Kidney (tissue), 14 donors: Measurements from ENCODE around the gene KRTAP4-12. TPM values are rescaled to one million over a fixed set of nuclear protein-coding genes. Genes with fewer than 3 reads are reported as not detected.

Experiments used
- DNase-seq, 5 donors: peaks; one replicate each; pipeline ENCODE4 v3.0.0-alpha.2; 2013 to 2020
- FAIRE-seq: peaks from 2 replicates; lab custom pipeline; 2012; peaks lifted over from hg19 to GRCh38; lab: Jason Lieb, UNC
- H3K27ac ChIP-seq, 2 donors: one replicate each; pipeline ENCODE4 v1.7.0; 2013; ENCODE audit warnings: low read depth in 2 of 2, low read length in 2 of 2, inconsistent platforms in 1 of 2
- H3K27me3 ChIP-seq: one replicate; pipeline ENCODE4 v1.7.1; 2013; ENCODE audit warnings: low read length, inconsistent platforms; ENCODE audit not compliant: control insufficient read depth, insufficient read depth
- H3K36me3 ChIP-seq, 3 donors: one replicate each; pipeline versions ENCODE4 v1.7.0 to v1.7.1; 2013; ENCODE audit warnings: low read length in 3 of 3, control low read depth in 1 of 3, inconsistent platforms in 1 of 3; ENCODE audit not compliant: insufficient read depth in 3 of 3, control insufficient read depth in 2 of 3
- H3K4me1 ChIP-seq, 3 donors: one replicate each; pipeline versions ENCODE4 v1.7.0 to v1.7.1; 2013; ENCODE audit warnings: low read length in 3 of 3, inconsistent platforms in 1 of 3, low read depth in 1 of 3; ENCODE audit not compliant: control insufficient read depth in 2 of 3, insufficient read depth in 2 of 3
- H3K4me3 ChIP-seq, 3 donors: one replicate each; pipeline versions ENCODE4 v1.7.0 to v1.8.1; 2013; ENCODE audit warnings: low read length in 3 of 3, control low read depth in 1 of 3, inconsistent platforms in 1 of 3
- H3K9ac ChIP-seq, 3 donors: one replicate each; pipeline versions ENCODE4 v1.7.0 to v1.7.1; 2013; ENCODE audit warnings: low read length in 3 of 3, control low read depth in 1 of 3, inconsistent platforms in 1 of 3
- H3K9me3 ChIP-seq, 3 donors: one replicate each; pipeline versions ENCODE4 v1.7.0 to v1.7.1; 2013; ENCODE audit warnings: low read length in 3 of 3, control low read depth in 1 of 3, inconsistent platforms in 1 of 3; ENCODE audit not compliant: control insufficient read depth in 2 of 3, insufficient read depth in 1 of 3
- CTCF ChIP-seq: IDR thresholded peaks from 3 replicates; pipeline ENCODE4 v1.5.1; 2012; ENCODE audit warnings: mild to moderate bottlenecking, moderate library complexity, borderline replicate concordance; ENCODE audit not compliant: insufficient read depth; ENCODE audit errors: extremely low read depth
- intact Hi-C: fragments of 100-400 bp; cut with DNase I; formaldehyde crosslinking; loops from one replicate; pipeline ENCODE4 v1.11.1; 2022
- polyA plus RNA-seq: library from polyadenylated mRNA; stranded (reverse); fragments of 350-450 nt; fragmentation: Illumina TruSeq; extraction: RNeasy Lipid Tissue Mini Kit (QIAGEN cat#74804); gene quantifications from one replicate; pipeline ENCODE4 v1.2.3, GENCODE V29; 2014; ENCODE audit warnings: low read depth, low replicate concordance; ENCODE audit not compliant: insufficient read depth
- total RNA-seq: library from RNA; stranded (reverse); fragmentation: NEBNext Ultra II Directional; extraction: Animal tissue kit (Norgen Biotek cat#: 25700); gene quantifications from one replicate; pipeline ENCODE4 v1.2.1, GENCODE V29; 2021
- donor health status: control.
- donor health status: control.
- donor health status: control.
- donor health status: control.
- donor health status: control.
- donor health status: DM: yes; HTN: yes; CAD: no.
- donor health status: Normal renal cell carcinoma (clear cell type).

Gene KRTAP4-12
- total and polyA plus RNA-seq, 2 donors from 2014 or later, result not detected

- no peak overlapping the region for H3K9ac ChIP-seq
- no peaks in the 10 kb centered on the region for H3K9me3 ChIP-seq
- no peak for TF ChIP-seq CTCF
- no peaks in the 10 kb centered on the region for H3K36me3 ChIP-seq
- no peak for DNase-seq
- intact Hi-C loops, result no loop called here
- no peak for FAIRE-seq
- H3K27me3 ChIP-seq, result no peaks in the 10 kb centered on the region
- no peak overlapping the region for H3K4me3 ChIP-seq
- no peaks in the 10 kb centered on the region for H3K4me1 ChIP-seq
- H3K27ac ChIP-seq, result no peak overlapping the region
Observed at GRCh38 chr17:41082626-41083025, 41.4 kb downstream of the KRTAP4-12 start.

- Histone ChIP-seq H3K4me1 (no peaks in the 10 kb centered on the region), H3K9ac (no peak overlapping the region), H3K9me3 (no peaks in the 10 kb centered on the region), H3K4me3 (no peak overlapping the region), H3K36me3 (no peaks in the 10 kb centered on the region), H3K27me3 (no peaks in the 10 kb centered on the region), H3K27ac (no peak overlapping the region)
- TF ChIP-seq CTCF, result no peak
- intact Hi-C loops, result no loop called here
- DNase-seq (no peak), FAIRE-seq (no peak)
Observed at GRCh38 chr17:41076788-41077187, 47.2 kb downstream of the KRTAP4-12 start.

DNA sequence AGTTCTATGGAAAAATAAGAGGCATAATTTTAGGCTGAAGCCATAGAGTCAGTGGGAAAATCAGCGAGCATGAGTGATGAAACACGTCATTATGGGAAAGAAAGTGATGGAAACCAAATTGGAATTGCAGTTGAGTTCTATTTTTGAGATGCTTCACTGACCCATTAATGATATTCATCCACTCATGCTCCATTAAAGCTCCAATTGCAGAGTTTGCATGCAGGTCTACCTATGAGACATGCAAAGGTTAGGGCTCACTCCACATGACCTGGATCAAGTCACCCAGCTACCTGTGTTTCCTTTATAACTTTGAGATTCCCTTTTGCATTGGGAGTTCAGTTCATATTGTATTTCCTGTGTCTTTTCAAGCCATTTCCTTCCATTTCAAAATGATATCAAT, 50.3 kb downstream of the KRTAP4-12 start:
- no peak for FAIRE-seq
- intact Hi-C loops, result no loop called here

More for the DNA sequence above, 50.3 kb downstream of the KRTAP4-12 start:
- no peak for TF ChIP-seq CTCF
- DNase-seq, result no peak
- Histone ChIP-seq H3K27me3 (no peaks in the 10 kb centered on the region), H3K9ac (no peak overlapping the region), H3K9me3 (no peaks in the 10 kb centered on the region), H3K36me3 (no peaks in the 10 kb centered on the region), H3K4me3 (no peak overlapping the region), H3K27ac (no peak overlapping the region), H3K4me1 (no peaks in the 10 kb centered on the region)

Other genes starting within 250 kb of the KRTAP4-12 start
Only the 30 nearest of the 39 such genes appear.
- not detected for gene KRT40, start 139.9 kb downstream of the KRTAP4-12 start, total RNA-seq
- gene KRT40, start 139.9 kb downstream of the KRTAP4-12 start, polyA plus RNA-seq, result not detected
- gene KRTAP3-3, start 130.0 kb downstream of the KRTAP4-12 start, total RNA-seq, result not detected
- not detected for gene KRTAP3-3, start 130.0 kb downstream of the KRTAP4-12 start, polyA plus RNA-seq
- gene KRTAP3-2, start 124.3 kb downstream of the KRTAP4-12 start, total RNA-seq, result not detected
- gene KRTAP3-2, start 124.3 kb downstream of the KRTAP4-12 start, polyA plus RNA-seq, result not detected
- not detected for gene KRTAP3-1, start 115.1 kb downstream of the KRTAP4-12 start, total RNA-seq
- gene KRTAP3-1, start 115.1 kb downstream of the KRTAP4-12 start, polyA plus RNA-seq, result not detected
- gene KRTAP1-5, start 97.0 kb downstream of the KRTAP4-12 start, total RNA-seq, result not detected
- not detected for gene KRTAP1-5, start 97.0 kb downstream of the KRTAP4-12 start, polyA plus RNA-seq
- not detected for gene KRTAP1-4, start 94.0 kb downstream of the KRTAP4-12 start, total RNA-seq
- not detected for gene KRTAP1-4, start 94.0 kb downstream of the KRTAP4-12 start, polyA plus RNA-seq
- not detected for gene KRTAP1-3, start 89.3 kb downstream of the KRTAP4-12 start, total RNA-seq
- gene KRTAP1-3, start 89.3 kb downstream of the KRTAP4-12 start, polyA plus RNA-seq, result not detected
- not detected for gene KRTAP1-1, start 82.7 kb downstream of the KRTAP4-12 start, total RNA-seq
- not detected for gene KRTAP1-1, start 82.7 kb downstream of the KRTAP4-12 start, polyA plus RNA-seq
- gene KRTAP2-1, start 76.9 kb downstream of the KRTAP4-12 start, total RNA-seq, result not detected
- gene KRTAP2-1, start 76.9 kb downstream of the KRTAP4-12 start, polyA plus RNA-seq, result not detected
- not detected for gene KRTAP2-2, start 69.0 kb downstream of the KRTAP4-12 start, total RNA-seq
- not detected for gene KRTAP2-2, start 69.0 kb downstream of the KRTAP4-12 start, polyA plus RNA-seq
- gene KRTAP2-3, start 64.1 kb downstream of the KRTAP4-12 start, total RNA-seq, result 0.28 TPM
- gene KRTAP2-3, start 64.1 kb downstream of the KRTAP4-12 start, polyA plus RNA-seq, result not detected
- not detected for gene KRTAP2-4, start 58.3 kb downstream of the KRTAP4-12 start, total RNA-seq
- gene KRTAP2-4, start 58.3 kb downstream of the KRTAP4-12 start, polyA plus RNA-seq, result not detected
- gene KRTAP4-7, start 40.0 kb downstream of the KRTAP4-12 start, total RNA-seq, result not detected
- gene KRTAP4-7, start 40.0 kb downstream of the KRTAP4-12 start, polyA plus RNA-seq, result not detected
- not detected for gene KRTAP4-8, start 26.0 kb downstream of the KRTAP4-12 start, total RNA-seq
- not detected for gene KRTAP4-8, start 26.0 kb downstream of the KRTAP4-12 start, polyA plus RNA-seq
- not detected for gene KRTAP4-16, start 22.0 kb downstream of the KRTAP4-12 start, total RNA-seq
- not detected for gene KRTAP4-16, start 22.0 kb downstream of the KRTAP4-12 start, polyA plus RNA-seq
- gene KRTAP4-9, start 18.8 kb downstream of the KRTAP4-12 start, total RNA-seq, result not detected
- gene KRTAP4-9, start 18.8 kb downstream of the KRTAP4-12 start, polyA plus RNA-seq, result not detected
- gene KRTAP4-11, start 5.8 kb downstream of the KRTAP4-12 start, total RNA-seq, result not detected
- gene KRTAP4-11, start 5.8 kb downstream of the KRTAP4-12 start, polyA plus RNA-seq, result not detected
- gene KRTAP4-6, start 16.4 kb upstream of the KRTAP4-12 start, total RNA-seq, result not detected
- gene KRTAP4-6, start 16.4 kb upstream of the KRTAP4-12 start, polyA plus RNA-seq, result not detected
- gene KRTAP4-5, start 25.6 kb upstream of the KRTAP4-12 start, total RNA-seq, result not detected
- not detected for gene KRTAP4-5, start 25.6 kb upstream of the KRTAP4-12 start, polyA plus RNA-seq
- not detected for gene KRTAP4-4, start 36.6 kb upstream of the KRTAP4-12 start, total RNA-seq
- not detected for gene KRTAP4-4, start 36.6 kb upstream of the KRTAP4-12 start, polyA plus RNA-seq
- not detected for gene KRTAP4-3, start 44.0 kb upstream of the KRTAP4-12 start, total RNA-seq
- gene KRTAP4-3, start 44.0 kb upstream of the KRTAP4-12 start, polyA plus RNA-seq, result not detected
- gene KRTAP4-2, start 54.0 kb upstream of the KRTAP4-12 start, total RNA-seq, result not detected
- not detected for gene KRTAP4-2, start 54.0 kb upstream of the KRTAP4-12 start, polyA plus RNA-seq
- gene KRTAP4-1, start 60.7 kb upstream of the KRTAP4-12 start, total RNA-seq, result not detected
- gene KRTAP4-1, start 60.7 kb upstream of the KRTAP4-12 start, polyA plus RNA-seq, result not detected
- gene KRTAP9-1, start 65.7 kb upstream of the KRTAP4-12 start, total RNA-seq, result not detected
- not detected for gene KRTAP9-1, start 65.7 kb upstream of the KRTAP4-12 start, polyA plus RNA-seq
- gene KRTAP9-2, start 102.5 kb upstream of the KRTAP4-12 start, total RNA-seq, result not detected
- not detected for gene KRTAP9-2, start 102.5 kb upstream of the KRTAP4-12 start, polyA plus RNA-seq
- gene KRTAP9-3, start 108.3 kb upstream of the KRTAP4-12 start, total RNA-seq, result not detected
- not detected for gene KRTAP9-3, start 108.3 kb upstream of the KRTAP4-12 start, polyA plus RNA-seq
- not detected for gene KRTAP9-8, start 113.8 kb upstream of the KRTAP4-12 start, total RNA-seq
- not detected for gene KRTAP9-8, start 113.8 kb upstream of the KRTAP4-12 start, polyA plus RNA-seq
- gene KRTAP9-4, start 125.5 kb upstream of the KRTAP4-12 start, total RNA-seq, result not detected
- gene KRTAP9-4, start 125.5 kb upstream of the KRTAP4-12 start, polyA plus RNA-seq, result not detected
- gene KRTAP9-9, start 131.2 kb upstream of the KRTAP4-12 start, total RNA-seq, result not detected
- not detected for gene KRTAP9-9, start 131.2 kb upstream of the KRTAP4-12 start, polyA plus RNA-seq
- gene KRTAP9-6, start 141.2 kb upstream of the KRTAP4-12 start, total RNA-seq, result not detected
- not detected for gene KRTAP9-6, start 141.2 kb upstream of the KRTAP4-12 start, polyA plus RNA-seq